MM.1S (cell line): ENCODE data around the gene GRIK4.

Experiments used
- DNase-seq: peaks from one replicate; pipeline ENCODE4 v3.0.0-alpha.2; 2015
- H2AFZ ChIP-seq: fragments of 300-600 bp; sonication (generic); 2 replicates; pipeline ENCODE4 v1.6.0; 2016; ENCODE audit warnings: antibody characterized with exemption, low read length
- H3F3A ChIP-seq: fragments of 300-600 bp; sonication (generic); 2 replicates; pipeline ENCODE4 v1.6.1; 2016; ENCODE audit warnings: mild to moderate bottlenecking, antibody characterized with exemption, low read length, moderate library complexity, mixed read lengths; ENCODE audit not compliant: insufficient read depth
- H3K27ac ChIP-seq: fragments of 300-600 bp; sonication (generic); 2 replicates; pipeline ENCODE4 v1.5.1; 2016; ENCODE audit warnings: mild to moderate bottlenecking, low read length
- H3K27me3 ChIP-seq: fragments of 300-600 bp; sonication (generic); replicated peaks from 2 replicates; pipeline ENCODE4 v1.6.0; 2016; ENCODE audit warnings: low read length; ENCODE audit not compliant: insufficient read depth
- H3K36me3 ChIP-seq: fragments of 300-600 bp; sonication (generic); replicated peaks from 2 replicates; pipeline ENCODE4 v1.6.1; 2016; ENCODE audit warnings: mild to moderate bottlenecking, low read length, mixed read lengths; ENCODE audit not compliant: insufficient read depth
- H3K4me1 ChIP-seq: fragments of 300-600 bp; sonication (generic); 2 replicates; pipeline ENCODE4 v1.6.1; 2016; ENCODE audit warnings: low read length, mixed read lengths
- H3K4me2 ChIP-seq: fragments of 300-600 bp; sonication (generic); 2 replicates; pipeline ENCODE4 v1.6.0; 2016; ENCODE audit warnings: low read depth, low read length
- H3K4me3 ChIP-seq: fragments of 300-600 bp; sonication (generic); 2 replicates; pipeline ENCODE4 v1.5.1; 2016; ENCODE audit warnings: low read length, mixed read lengths
- H3K79me2 ChIP-seq: fragments of 300-600 bp; sonication (generic); 2 replicates; pipeline ENCODE4 v1.6.1; 2016; ENCODE audit warnings: mixed run types, low read length, mixed read lengths
- H3K9ac ChIP-seq: fragments of 300-600 bp; sonication (generic); 2 replicates; pipeline ENCODE4 v1.6.1; 2016; ENCODE audit warnings: low read length, mixed read lengths
- H3K9me2 ChIP-seq: fragments of 300-600 bp; sonication (generic); replicated peaks from 2 replicates; pipeline ENCODE4 v1.6.1; 2016; ENCODE audit warnings: mild to moderate bottlenecking, low read length, mixed read lengths; ENCODE audit not compliant: insufficient read depth
- H3K9me3 ChIP-seq: fragments of 300-600 bp; sonication (generic); replicated peaks from 2 replicates; pipeline ENCODE4 v1.6.1; 2016; ENCODE audit warnings: mild to moderate bottlenecking, low read length, mixed read lengths; ENCODE audit not compliant: insufficient read depth
- H4K20me1 ChIP-seq: fragments of 300-600 bp; sonication (generic); 2 replicates; pipeline ENCODE4 v1.6.1; 2016; ENCODE audit warnings: mild to moderate bottlenecking, low read length, moderate library complexity, mixed read lengths; ENCODE audit not compliant: insufficient read depth
- EZH2 ChIP-seq: fragments of 300-600 bp; sonication (generic); optimal IDR thresholded peaks from 2 replicates; pipeline ENCODE3; 2017; ENCODE audit warnings: low read depth, mild to moderate bottlenecking, antibody characterized with exemption, low read length, mixed read lengths
- EZH2phosphoT487 ChIP-seq: fragments of 300-600 bp; sonication (generic); IDR thresholded peaks from 2 replicates; pipeline ENCODE4 v1.6.1; 2018; ENCODE audit warnings: antibody characterized with exemption, low read length
- TF ChIP-seq, protein P1 (sequence below): fragments of 300-600 bp; sonication (generic); IDR thresholded peaks from 2 replicates; pipeline ENCODE4 v1.5.1; 2016; ENCODE audit warnings: antibody characterized with exemption, low read length, mixed read lengths

GRIK4 gene

DNA sequence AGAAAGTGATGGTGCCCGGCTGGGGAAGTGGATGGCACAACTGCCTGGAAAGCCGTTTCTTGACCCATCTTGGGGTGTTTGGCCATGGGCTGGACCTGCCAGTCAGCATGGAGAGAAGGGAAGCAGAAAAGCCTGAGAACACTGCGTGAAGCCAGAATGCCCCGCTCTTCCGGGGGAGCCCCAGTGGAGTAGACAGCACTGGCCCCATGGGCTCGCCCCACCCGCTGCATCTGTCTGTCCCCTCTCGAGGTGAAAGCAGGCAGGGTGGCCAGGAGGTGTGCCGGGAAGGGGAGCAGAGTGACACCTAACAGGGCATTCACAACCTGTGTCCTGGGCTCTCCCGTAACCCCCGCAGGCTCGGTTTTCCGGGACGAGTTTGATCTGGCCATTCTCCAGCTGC, 455.3 kb downstream of the GRIK4 start:
- H3K9me3 ChIP-seq = no peaks in the 10 kb centered on the region
- no peak overlapping the region for H3K4me3 ChIP-seq
- H3K27ac ChIP-seq = no peak overlapping the region
- H2AFZ ChIP-seq = no peak overlapping the region
- no peak overlapping the region for H3K4me2 ChIP-seq
- H3K36me3 ChIP-seq = no peaks in the 10 kb centered on the region
- TF ChIP-seq, protein P1, sequence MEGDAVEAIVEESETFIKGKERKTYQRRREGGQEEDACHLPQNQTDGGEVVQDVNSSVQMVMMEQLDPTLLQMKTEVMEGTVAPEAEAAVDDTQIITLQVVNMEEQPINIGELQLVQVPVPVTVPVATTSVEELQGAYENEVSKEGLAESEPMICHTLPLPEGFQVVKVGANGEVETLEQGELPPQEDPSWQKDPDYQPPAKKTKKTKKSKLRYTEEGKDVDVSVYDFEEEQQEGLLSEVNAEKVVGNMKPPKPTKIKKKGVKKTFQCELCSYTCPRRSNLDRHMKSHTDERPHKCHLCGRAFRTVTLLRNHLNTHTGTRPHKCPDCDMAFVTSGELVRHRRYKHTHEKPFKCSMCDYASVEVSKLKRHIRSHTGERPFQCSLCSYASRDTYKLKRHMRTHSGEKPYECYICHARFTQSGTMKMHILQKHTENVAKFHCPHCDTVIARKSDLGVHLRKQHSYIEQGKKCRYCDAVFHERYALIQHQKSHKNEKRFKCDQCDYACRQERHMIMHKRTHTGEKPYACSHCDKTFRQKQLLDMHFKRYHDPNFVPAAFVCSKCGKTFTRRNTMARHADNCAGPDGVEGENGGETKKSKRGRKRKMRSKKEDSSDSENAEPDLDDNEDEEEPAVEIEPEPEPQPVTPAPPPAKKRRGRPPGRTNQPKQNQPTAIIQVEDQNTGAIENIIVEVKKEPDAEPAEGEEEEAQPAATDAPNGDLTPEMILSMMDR = no peak
- no peak for TF ChIP-seq EZH2
- TF ChIP-seq EZH2phosphoT487 = no peak
- H3F3A ChIP-seq = no peaks in the 10 kb centered on the region
- no peaks in the 10 kb centered on the region for H3K27me3 ChIP-seq
- H4K20me1 ChIP-seq = no peaks in the 10 kb centered on the region
- H3K9me2 ChIP-seq = no peaks in the 10 kb centered on the region
- DNase-seq = no peak
- no peak overlapping the region for H3K9ac ChIP-seq
- H3K79me2 ChIP-seq = no peaks in the 10 kb centered on the region
- H3K4me1 ChIP-seq = no peaks in the 10 kb centered on the region

DNA sequence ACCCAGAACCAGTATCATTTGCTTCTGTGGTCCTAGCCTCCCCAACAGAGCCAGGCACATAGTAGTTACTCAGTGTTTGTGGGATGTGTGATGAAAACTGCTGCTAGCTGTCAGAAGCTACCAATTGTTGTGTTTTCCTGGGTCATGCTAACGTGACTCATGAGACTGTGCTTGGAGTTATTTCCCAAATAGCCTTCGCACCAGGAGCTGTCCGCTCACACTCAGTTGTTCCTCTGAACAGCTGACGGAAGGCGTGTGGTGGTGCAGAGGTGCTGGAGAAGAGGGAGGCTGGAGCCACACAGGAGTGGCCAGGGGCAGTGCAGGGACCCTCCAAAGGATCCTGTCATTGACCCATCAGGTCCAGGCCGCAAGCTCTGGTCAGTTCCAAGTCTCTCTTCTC, 458.4 kb downstream of the GRIK4 start:
- no peaks in the 10 kb centered on the region for H3K4me1 ChIP-seq
- no peak for TF ChIP-seq EZH2phosphoT487
- TF ChIP-seq, protein P1 = no peak
- no peak for TF ChIP-seq EZH2
- no peaks in the 10 kb centered on the region for H3K9me2 ChIP-seq
- no peak overlapping the region for H3K4me3 ChIP-seq
- H3K4me2 ChIP-seq = no peak overlapping the region
- H3K79me2 ChIP-seq = no peaks in the 10 kb centered on the region
- no peak overlapping the region for H3K9ac ChIP-seq
- no peaks in the 10 kb centered on the region for H3K9me3 ChIP-seq
- DNase-seq = no peak
- H3K27ac ChIP-seq = no peak overlapping the region
- H3F3A ChIP-seq = no peaks in the 10 kb centered on the region
- no peaks in the 10 kb centered on the region for H4K20me1 ChIP-seq
- no peaks in the 10 kb centered on the region for H3K27me3 ChIP-seq
- H2AFZ ChIP-seq = no peak overlapping the region
- H3K36me3 ChIP-seq = no peaks in the 10 kb centered on the region

DNA sequence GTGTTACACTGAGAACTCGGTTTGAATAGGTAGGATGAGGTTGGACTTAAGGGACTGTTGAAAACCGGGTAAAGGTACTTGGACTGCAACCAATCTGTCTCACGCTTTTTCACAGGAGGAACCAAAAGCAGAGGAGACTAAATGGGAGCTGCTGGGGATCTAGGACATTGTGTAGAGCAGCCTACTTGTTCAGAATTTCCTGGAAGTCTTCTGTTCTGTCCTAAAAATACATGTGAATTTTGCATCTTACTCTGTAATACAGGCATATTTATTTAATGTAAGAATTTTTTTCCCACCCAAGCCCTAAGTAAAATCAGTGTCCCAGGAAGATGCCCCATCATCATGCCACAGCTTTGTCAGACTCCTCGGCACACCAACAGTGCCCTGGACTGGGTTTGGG, 460.3 kb downstream of the GRIK4 start:
- no peak for TF ChIP-seq EZH2
- TF ChIP-seq, protein P1 = no peak
- no peak for TF ChIP-seq EZH2phosphoT487
- Histone ChIP-seq H3K9me2 (no peaks in the 10 kb centered on the region), H3K9ac (no peak overlapping the region), H3K27me3 (no peaks in the 10 kb centered on the region), H3K27ac (no peak overlapping the region), H3K9me3 (no peaks in the 10 kb centered on the region), H3F3A (no peaks in the 10 kb centered on the region), H3K4me1 (no peaks in the 10 kb centered on the region), H3K4me3 (no peak overlapping the region), H3K79me2 (no peaks in the 10 kb centered on the region), H3K36me3 (no peaks in the 10 kb centered on the region), H2AFZ (no peak overlapping the region), H4K20me1 (no peaks in the 10 kb centered on the region), H3K4me2 (no peak overlapping the region)
- no peak for DNase-seq
